ENCODE results near the gene RCC1. TPM values are rescaled to one million over a fixed set of nuclear protein-coding genes. Genes with fewer than 3 reads are reported as not detected.
"Not testable (repeated sequence)": the region's sequence is repeated elsewhere in the genome, so short reads cannot be mapped to it uniquely, and the experiment has no call there.

RCC1 gene
- total and polyA plus RNA-seq, 2 donors (not counting 3 experiments of a cell fraction or from before 2014, with no cell fraction given) = 37.1 to 77.7 TPM

DNA sequence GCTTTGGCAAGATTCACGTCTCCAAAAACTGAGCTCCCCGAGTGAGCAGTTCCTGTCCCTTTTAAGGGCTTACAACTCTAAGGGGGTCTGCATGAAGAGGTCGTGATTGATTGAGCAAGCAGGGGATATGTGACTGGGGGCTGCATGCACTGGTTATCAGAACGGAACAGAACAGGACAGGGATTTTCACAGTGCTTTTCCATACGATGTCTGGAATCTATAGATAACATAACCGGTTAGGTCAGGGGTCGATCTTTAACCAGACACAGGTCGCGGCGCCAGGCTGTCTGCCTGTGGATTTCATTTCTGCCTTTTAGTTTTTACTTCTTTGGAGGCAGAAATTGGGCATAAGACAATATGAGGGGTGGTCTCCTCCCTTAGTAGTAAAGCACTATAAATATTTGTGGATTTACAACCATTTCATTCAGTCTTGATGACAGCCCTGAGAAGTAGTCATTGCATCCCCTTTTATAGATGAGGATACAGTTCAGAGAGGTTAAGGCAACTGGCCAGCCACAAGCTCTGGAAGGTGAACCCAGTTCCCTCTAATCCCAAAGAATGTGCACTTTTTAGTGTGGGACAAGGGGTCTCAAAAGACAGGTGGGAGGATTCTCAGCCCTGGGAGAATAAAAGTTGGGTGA, 19.3 kb downstream of the RCC1 start:
- FAIRE-seq; H3K4me1 ChIP-seq (ENCODE audit: control insufficient read depth, extremely low read depth, insufficient read depth, low read length); H3K9me1 ChIP-seq (replicated peaks; ENCODE audit: control insufficient read depth, extremely low read depth, insufficient read depth, low read length); intact Hi-C loops (cut with micrococcal nuclease); DNase-seq (ENCODE audit: low read depth, low spot score); BruUV-seq (replicated peaks); H3K9ac ChIP-seq (replicated peaks; ENCODE audit: extremely low read depth, insufficient read depth, low read length); H3K4me3 ChIP-seq (replicated peaks in 1 of 3; ENCODE audit: insufficient read depth in 1 of 3, low read depth in 1 of 3, low read length in 3 of 3); H3K9me3 ChIP-seq (replicated peaks; ENCODE audit: control insufficient read depth, insufficient read depth, low read length); H2AFZ ChIP-seq (ENCODE audit: low read depth, low read length); H3K36me3 ChIP-seq (ENCODE audit: control insufficient read depth in 2 of 2, extremely low read depth in 1 of 2, insufficient read depth in 2 of 2, low read length in 2 of 2); H3K27ac ChIP-seq (ENCODE audit: insufficient read depth, low read depth, low read length); H4K20me1 ChIP-seq (replicated peaks; ENCODE audit: control insufficient read depth, extremely low read depth, insufficient read depth, low read length); H3K4me2 ChIP-seq (ENCODE audit: insufficient read depth, low read length); dilution Hi-C loops (cut with MboI; ENCODE audit: extremely low pct_ligation_motif_present, low sequenced_read_pairs); H3K27me3 ChIP-seq (ENCODE audit: control insufficient read depth in 2 of 2, insufficient read depth in 2 of 2, low read length in 2 of 2): not testable (repeated sequence)
- H3K79me2 ChIP-seq (ENCODE audit: control insufficient read depth, insufficient read depth, low read length) = peaks cover 71% of the 10 kb centered on the region
- ChIA-PET POLR2A (interaction anchor here (0.6 kb wide), 1 partner anchor 19 kb away, joined by 3 read pairs; the partner anchor contains the start of gene RCC1), CTCF (interaction anchor here (0.8 kb wide), 1 partner anchor 21 kb away, joined by 3 read pairs; no protein-coding TSS in a partner anchor)

DNA sequence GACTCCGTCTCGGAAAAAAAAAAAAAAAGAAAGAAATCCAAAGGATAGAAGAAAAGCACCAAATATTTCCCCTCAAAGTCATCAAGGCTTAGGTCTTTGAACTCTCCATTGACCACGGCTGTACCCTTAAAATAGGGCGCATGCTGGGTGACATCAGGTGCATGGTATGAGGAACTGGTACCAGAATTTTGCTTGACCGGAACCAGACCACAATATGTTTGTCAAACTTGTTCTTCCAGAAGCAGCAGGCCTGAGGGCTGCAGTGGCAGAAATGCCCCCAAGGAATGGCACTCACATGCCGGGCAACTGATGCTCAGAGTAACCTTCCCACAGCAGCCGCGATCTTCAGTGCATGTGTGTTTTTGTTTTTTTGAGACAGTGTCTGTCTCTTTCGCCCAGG, 21.0 kb downstream of the RCC1 start:
- no peak for FAIRE-seq
- H3K9me3 ChIP-seq (replicated peaks; ENCODE audit: control insufficient read depth, insufficient read depth, low read length) = no peaks in the 10 kb centered on the region
- dilution Hi-C loops (cut with MboI; ENCODE audit: extremely low pct_ligation_motif_present, low sequenced_read_pairs) = no loop called here
- H3K27ac ChIP-seq (ENCODE audit: insufficient read depth, low read depth, low read length) = no peak overlapping the region
- intact Hi-C loops (cut with micrococcal nuclease) = no loop called here
- H3K27me3 ChIP-seq (ENCODE audit: control insufficient read depth in 2 of 2, insufficient read depth in 2 of 2, low read length in 2 of 2) = no peaks in the 10 kb centered on the region
- H3K9me1 ChIP-seq (replicated peaks; ENCODE audit: control insufficient read depth, extremely low read depth, insufficient read depth, low read length) = no peaks in the 10 kb centered on the region
- no TSS peak for BruUV-seq (replicated peaks)
- peaks cover 3 to 9% of the 10 kb centered on the region in 2 experiments for H3K36me3 ChIP-seq (ENCODE audit: control insufficient read depth in 2 of 2, extremely low read depth in 1 of 2, insufficient read depth in 2 of 2, low read length in 2 of 2)
- POLR2A ChIA-PET = no interaction called here
- no peaks in the 10 kb centered on the region for H3K4me1 ChIP-seq (ENCODE audit: control insufficient read depth, extremely low read depth, insufficient read depth, low read length)
- H2AFZ ChIP-seq (ENCODE audit: low read depth, low read length) = no peak overlapping the region
- H3K4me3 ChIP-seq (replicated peaks in 1 of 3; ENCODE audit: insufficient read depth in 1 of 3, low read depth in 1 of 3, low read length in 3 of 3) = no peak overlapping the region
- no peak overlapping the region for H3K9ac ChIP-seq (replicated peaks; ENCODE audit: extremely low read depth, insufficient read depth, low read length)
- no peak for DNase-seq (ENCODE audit: low read depth, low spot score)
- no peak overlapping the region for H3K4me2 ChIP-seq (ENCODE audit: insufficient read depth, low read length)
- H3K79me2 ChIP-seq (ENCODE audit: control insufficient read depth, insufficient read depth, low read length) = peaks cover 56% of the 10 kb centered on the region
- CTCF ChIA-PET = interaction anchor here (0.9 kb wide), 1 partner anchor 114 kb away, joined by 3 read pairs; no protein-coding TSS in a partner anchor
- TF ChIP-seq FOS (IDR thresholded peaks at IDR 0.05; ENCODE audit: borderline replicate concordance, insufficient read depth, low read length) (no peak), POLR2AphosphoS5 (IDR thresholded peaks at IDR 0.05; ENCODE audit: insufficient read depth, low read depth, low read length) (no peak), JUN (IDR thresholded peaks at IDR 0.05; ENCODE audit: borderline replicate concordance, insufficient read depth, insufficient read length, low read depth) (no peak), MYC (IDR thresholded peaks at IDR 0.05; ENCODE audit: low read depth, low read length) (no peak)
- TF ChIP-seq, protein P1, sequence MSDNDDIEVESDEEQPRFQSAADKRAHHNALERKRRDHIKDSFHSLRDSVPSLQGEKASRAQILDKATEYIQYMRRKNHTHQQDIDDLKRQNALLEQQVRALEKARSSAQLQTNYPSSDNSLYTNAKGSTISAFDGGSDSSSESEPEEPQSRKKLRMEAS (IDR thresholded peaks at IDR 0.05; ENCODE audit: insufficient read depth, insufficient read length) = no peak
- TF ChIP-seq, protein P2, sequence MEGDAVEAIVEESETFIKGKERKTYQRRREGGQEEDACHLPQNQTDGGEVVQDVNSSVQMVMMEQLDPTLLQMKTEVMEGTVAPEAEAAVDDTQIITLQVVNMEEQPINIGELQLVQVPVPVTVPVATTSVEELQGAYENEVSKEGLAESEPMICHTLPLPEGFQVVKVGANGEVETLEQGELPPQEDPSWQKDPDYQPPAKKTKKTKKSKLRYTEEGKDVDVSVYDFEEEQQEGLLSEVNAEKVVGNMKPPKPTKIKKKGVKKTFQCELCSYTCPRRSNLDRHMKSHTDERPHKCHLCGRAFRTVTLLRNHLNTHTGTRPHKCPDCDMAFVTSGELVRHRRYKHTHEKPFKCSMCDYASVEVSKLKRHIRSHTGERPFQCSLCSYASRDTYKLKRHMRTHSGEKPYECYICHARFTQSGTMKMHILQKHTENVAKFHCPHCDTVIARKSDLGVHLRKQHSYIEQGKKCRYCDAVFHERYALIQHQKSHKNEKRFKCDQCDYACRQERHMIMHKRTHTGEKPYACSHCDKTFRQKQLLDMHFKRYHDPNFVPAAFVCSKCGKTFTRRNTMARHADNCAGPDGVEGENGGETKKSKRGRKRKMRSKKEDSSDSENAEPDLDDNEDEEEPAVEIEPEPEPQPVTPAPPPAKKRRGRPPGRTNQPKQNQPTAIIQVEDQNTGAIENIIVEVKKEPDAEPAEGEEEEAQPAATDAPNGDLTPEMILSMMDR (IDR thresholded peaks at IDR 0.05; ENCODE audit: extremely low read depth in 1 of 2, insufficient read depth in 1 of 2, low read depth in 1 of 2, low read length in 2 of 2) = no peak
- no peaks in the 10 kb centered on the region for H4K20me1 ChIP-seq (replicated peaks; ENCODE audit: control insufficient read depth, extremely low read depth, insufficient read depth, low read length)

Data from endothelial cell of umbilical vein (primary cell).